Stimulated activated CD4-positive, alpha-beta T cell treated with anti-CD3 and anti-CD28 coated beads, Interleukin-12 subunit alpha, Interleukin-12 subunit beta, amount 100 ng/mL, for 24 hours (primary cell): ENCODE data around the gene WSB1.

ENCODE experiments used
- DNase-seq, 2 experiments: peaks; one replicate each; pipeline ENCODE4 v3.0.0-alpha.2; 2020; ENCODE audit warnings: low read depth in 2 of 2

Gene WSB1

GRCh38 chr17:27280527-27280926, 13.4 kb upstream of the WSB1 start:
- DNase-seq = no peak

GRCh38 chr17:27281438-27281837, 12.5 kb upstream of the WSB1 start:
- no peak for DNase-seq

DNA sequence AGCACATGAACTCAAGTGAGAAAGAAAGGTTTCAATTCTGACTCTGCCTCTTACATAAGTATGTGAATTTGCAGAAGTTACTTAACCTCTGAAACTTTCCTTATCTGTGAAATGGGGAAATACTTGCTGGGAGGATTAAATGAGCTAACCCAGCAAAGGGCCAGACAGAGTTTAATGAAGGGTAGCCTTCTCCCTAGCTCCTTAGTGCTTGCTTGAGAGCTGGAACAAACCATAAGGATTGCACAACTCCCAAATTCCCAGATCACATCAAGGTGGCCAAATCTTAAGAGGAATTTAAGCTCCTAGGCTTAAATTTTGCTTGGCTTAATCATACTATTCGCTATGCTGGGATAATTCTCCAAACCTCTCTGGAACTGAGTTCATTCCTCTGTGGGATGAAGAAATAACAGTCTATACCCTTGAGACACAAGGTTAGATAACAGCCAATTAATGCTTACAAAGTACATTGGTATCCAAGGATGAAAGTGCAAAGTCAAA, 11.8 kb upstream of the WSB1 start:
- no peak for DNase-seq

- no peak for DNase-seq
Observed at GRCh38 chr17:27283060-27283459, 10.9 kb upstream of the WSB1 start.

DNA sequence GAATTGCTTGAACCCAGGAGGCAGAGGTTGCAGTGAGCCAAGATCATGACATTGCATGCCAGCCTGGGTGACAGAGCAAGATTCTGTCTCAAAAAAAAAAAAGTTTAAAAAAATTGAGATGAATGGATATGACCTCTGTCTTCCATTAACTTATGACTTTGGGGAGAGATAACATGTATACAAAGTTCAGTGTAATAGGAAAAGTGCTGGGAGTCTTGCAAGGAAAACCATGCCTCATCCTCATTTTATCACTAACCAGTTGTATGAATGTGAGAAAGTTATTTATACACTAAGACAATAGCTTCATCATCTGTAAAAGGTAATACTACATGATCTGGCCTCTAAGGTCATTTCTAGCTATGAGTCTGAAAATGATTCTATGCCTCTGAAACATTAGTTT, 10.2 kb upstream of the WSB1 start:
- DNase-seq = no peak

GRCh38 chr17:27284811-27285415, 9.0 kb upstream of the WSB1 start:
- DNase-seq = no peak

DNA sequence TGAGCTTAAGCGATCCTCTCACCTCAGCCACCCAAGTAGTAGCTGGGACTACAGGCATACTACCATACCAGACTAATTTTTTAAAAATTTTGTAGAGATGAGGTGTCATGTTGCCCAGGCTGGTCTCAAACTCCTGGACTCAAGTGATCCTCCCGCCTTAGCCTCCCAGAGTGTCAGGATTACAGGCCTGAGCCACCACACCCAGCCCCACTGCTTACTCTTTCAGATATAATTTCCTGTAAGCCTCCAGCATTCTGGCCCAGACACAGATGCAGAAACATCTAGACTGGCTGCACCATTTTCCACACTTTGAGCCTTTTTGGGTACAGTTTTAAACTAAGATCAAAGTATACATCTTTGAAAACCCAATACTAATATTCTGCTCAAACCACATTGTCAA, 8.4 kb upstream of the WSB1 start:
- no peak for DNase-seq

GRCh38 chr17:27288183-27288582, 5.7 kb upstream of the WSB1 start:
- no peak for DNase-seq

DNA sequence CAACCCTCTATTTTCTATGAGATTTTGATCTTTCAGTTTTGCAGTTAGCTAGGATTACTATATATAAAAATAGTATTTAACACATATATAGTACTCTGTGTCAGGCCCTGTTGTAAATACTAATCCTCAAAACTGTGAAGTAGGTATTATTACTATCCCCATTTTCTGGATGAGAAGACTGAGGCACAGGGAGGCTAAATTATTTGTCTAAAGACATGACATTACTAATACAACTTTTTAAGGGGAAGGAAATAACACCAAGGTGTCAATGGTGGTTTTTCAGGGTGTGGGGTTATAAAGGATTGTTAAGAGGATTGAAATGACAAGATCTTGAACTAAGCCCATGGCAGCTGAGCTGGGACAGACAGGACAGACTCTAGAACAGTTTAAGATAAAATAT, 4.1 kb upstream of the WSB1 start:
- DNase-seq = no peak

GRCh38 chr17:27290916-27291598, 2.9 kb upstream of the WSB1 start:
- no peak for DNase-seq

- no peak for DNase-seq
Observed at GRCh38 chr17:27293359-27293897, 486 bp upstream of the WSB1 start.

DNA sequence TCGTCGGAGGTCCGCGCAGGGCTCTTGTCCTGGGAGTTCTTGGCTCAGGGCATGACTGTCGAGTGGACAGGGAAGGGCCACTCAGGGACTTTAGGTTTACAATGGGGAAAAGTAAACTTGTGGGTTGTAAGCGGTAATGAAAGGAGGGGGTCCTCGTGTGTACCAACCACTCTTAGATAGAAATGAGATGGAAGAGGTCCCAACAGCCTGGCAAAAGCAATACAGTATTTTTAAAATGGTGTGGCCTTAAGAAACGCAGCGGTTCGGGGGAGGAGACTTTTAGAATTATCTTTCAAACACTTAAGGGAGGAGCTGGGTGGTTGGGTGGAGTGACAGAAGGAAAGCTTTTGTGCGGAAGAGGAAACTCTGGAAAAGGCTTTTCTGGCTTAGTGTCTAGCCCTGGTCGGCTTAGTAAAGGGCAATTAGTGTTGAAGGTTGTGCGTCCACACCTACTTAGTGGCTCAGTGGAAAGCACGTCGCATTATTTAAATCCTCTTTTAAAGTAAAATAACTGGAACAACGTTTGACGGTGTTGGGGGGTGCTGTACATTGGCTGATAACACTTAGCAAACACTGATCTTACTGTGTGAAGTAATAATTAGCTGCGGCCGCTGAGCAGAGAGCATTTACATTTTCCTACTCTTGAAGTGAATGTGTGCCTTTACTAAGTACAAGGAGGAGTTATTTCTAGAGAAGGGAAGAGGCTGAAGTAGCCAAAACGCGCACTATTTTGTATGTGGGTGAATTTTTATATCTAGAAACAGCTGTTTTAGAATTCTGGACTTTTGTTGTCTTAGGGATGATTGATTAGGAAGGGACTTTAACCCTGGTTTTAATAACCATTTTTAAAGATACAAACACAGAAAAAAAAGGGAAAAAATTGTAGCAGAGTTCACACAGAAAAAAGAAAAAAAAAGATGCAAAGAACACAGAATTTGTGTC, 1.0 kb downstream of the WSB1 start:
- DNase-seq = peak in 1 of 2 experiments; percentile 15

- DNase-seq = no peak
Observed at GRCh38 chr17:27295945-27296344, 2.0 kb downstream of the WSB1 start.

DNA sequence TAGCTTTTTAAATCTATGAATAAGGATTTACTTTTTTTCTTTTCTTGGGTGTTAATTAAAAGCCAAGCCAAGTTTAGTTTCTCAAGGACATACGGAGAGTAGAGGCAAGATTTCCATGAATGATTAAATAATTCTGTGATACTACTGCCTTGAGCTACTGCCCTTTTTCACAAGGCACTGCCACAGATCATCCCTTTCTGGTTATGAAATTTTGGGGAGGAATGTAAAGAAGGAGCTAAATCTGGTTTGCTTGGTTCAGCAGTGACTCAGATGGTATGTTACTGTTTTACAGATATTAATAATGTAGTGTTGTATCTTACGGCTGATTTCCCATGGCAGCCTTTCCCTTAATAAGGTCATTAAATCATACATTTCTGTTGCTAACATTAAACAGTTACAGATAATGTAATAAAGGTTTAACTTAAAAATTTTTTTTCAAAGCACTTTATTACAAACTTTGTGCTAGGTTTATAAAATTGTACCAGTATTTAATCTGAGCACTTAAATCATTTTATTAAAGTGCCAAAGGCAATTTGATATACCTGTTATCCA, 2.6 kb downstream of the WSB1 start:
- DNase-seq = no peak

GRCh38 chr17:27299384-27300049, 5.6 kb downstream of the WSB1 start:
- no peak for DNase-seq

DNA sequence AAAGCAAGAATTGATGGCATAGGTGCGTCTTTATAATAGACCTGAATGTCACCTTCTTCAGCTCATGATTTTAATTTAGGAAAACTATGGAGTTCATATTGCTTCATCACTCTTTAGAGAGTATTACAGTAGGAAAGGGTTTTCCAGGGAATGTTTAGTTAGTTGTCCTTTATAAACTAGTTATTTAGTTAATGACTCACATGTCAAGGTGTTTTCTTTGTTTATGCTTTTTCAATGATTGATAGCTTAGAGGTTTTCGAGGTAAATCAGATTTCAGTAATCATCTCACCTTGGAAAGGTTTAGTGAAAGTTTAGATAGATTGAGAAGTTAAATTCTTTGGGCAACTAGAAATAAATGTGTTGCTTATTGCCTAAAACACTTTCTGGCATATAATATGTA, 9.8 kb downstream of the WSB1 start:
- no peak for DNase-seq

GRCh38 chr17:27306276-27306835, 12.4 kb downstream of the WSB1 start:
- DNase-seq = no peak

GRCh38 chr17:27310565-27311110, 16.7 kb downstream of the WSB1 start:
- no peak for DNase-seq

DNA sequence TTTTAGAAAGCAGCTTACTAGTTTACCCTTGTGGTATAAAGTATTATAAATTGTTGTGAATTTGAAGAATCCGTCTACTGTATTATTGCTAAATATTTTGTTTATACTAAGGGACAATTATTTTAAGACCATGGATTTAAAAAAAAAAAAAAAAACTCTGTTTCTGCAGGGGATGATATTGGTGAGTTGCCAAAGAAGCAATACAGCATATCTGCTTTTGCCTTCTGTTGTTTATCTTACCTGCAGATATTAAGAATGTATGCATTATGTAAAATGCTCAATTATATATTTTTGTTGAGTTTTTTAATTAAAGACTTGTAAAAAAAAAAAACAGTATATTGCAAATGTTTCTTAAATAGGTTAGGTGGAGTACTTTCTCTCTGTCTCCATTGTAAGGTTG, 19.4 kb downstream of the WSB1 start:
- no peak for DNase-seq

GRCh38 chr17:27315322-27315721, 21.4 kb downstream of the WSB1 start:
- no peak for DNase-seq
